GM12878 (cell line): ENCODE results near the gene MAML3. TPM values are rescaled to one million over a fixed set of nuclear protein-coding genes. Genes with fewer than 3 reads are reported as not detected.

ENCODE experiments used
- ATAC-seq: fragments of 200-7000 bp; cut with Tn5 transposase; 3 replicates; pipeline ENCODE4 v1.9.1; 2020; ENCODE audit warnings: mild to moderate bottlenecking, moderate library complexity
- BruUV-seq: library from RNA; stranded (reverse); fragments of 400-500 nt; replicated peaks from 2 replicates; lab custom pipeline; 2021; lab: Mats Ljungman, UMichigan
- CTCF ChIA-PET: fragments of 300-600 bp; sonication (Branson Sonifier 250); formaldehyde crosslinking; extraction: SDS; loops from one replicate; lab custom pipeline; 2021; ENCODE audit warnings: inconsistent platforms; lab: Yijun Ruan, JAX
- POLR2A ChIA-PET: fragments of 350-600 bp; formaldehyde crosslinking; extraction: SDS; loops from one replicate; lab custom pipeline; 2021; ENCODE audit warnings: inconsistent platforms; lab: Charles Lee
- RAD21 ChIA-PET: fragments of 300-600 bp; sonication (Branson Sonifier 250); formaldehyde crosslinking; loops from one replicate; lab custom pipeline; 2023; ENCODE audit warnings: antibody characterized with exemption; ENCODE audit not compliant: unreplicated experiment; lab: Charles Lee
- SMC1A ChIA-PET: fragments of 300-600 bp; sonication (Branson Sonifier 250); formaldehyde crosslinking; loops from one replicate; lab custom pipeline; 2023; ENCODE audit not compliant: unreplicated experiment, uncharacterized antibody; lab: Charles Lee
- DNase-seq: peaks from one replicate; pipeline ENCODE4 v3.0.0-alpha.2; 2011; ENCODE audit warnings: low read depth, low spot score
- FAIRE-seq: peaks from 3 replicates; lab custom pipeline; 2011; peaks lifted over from hg19 to GRCh38; lab: Jason Lieb, UNC
- H2AFZ ChIP-seq: 2 replicates; pipeline ENCODE4 v1.6.0; 2011; ENCODE audit warnings: low read depth, low read length, control low read depth; ENCODE audit not compliant: control insufficient read depth
- H3K27ac ChIP-seq: 2 replicates; pipeline ENCODE4 v1.5.1; 2011; ENCODE audit warnings: control low read depth; ENCODE audit not compliant: control insufficient read depth, insufficient read depth
- H3K27me3 ChIP-seq, 2 experiments: replicated peaks in 1 of 2; 2 replicates each; pipeline versions ENCODE4 v1.6.0 to v1.6.1; 2011; ENCODE audit warnings: low read length in 1 of 2; ENCODE audit not compliant: control insufficient read depth in 2 of 2, insufficient read depth in 2 of 2
- H3K36me3 ChIP-seq, 2 experiments: 2 replicates each; pipeline ENCODE4 v1.5.1; 2011; ENCODE audit warnings: low read length in 1 of 2; ENCODE audit not compliant: control insufficient read depth in 2 of 2, insufficient read depth in 2 of 2
- H3K4me1 ChIP-seq: 2 replicates; pipeline ENCODE4 v1.6.1; 2011; ENCODE audit warnings: mild to moderate bottlenecking, low read length, moderate library complexity, mixed read lengths; ENCODE audit not compliant: control insufficient read depth, insufficient read depth
- H3K4me2 ChIP-seq: 2 replicates; pipeline ENCODE4 v1.6.0; 2011; ENCODE audit warnings: control low read depth; ENCODE audit not compliant: control insufficient read depth, insufficient read depth
- H3K4me3 ChIP-seq: fragments of 200-600 bp; sonication (generic); 2 replicates; pipeline ENCODE4 v1.5.1; 2016
- H3K79me2 ChIP-seq: 2 replicates; pipeline ENCODE4 v1.6.0; 2011; ENCODE audit warnings: low read length; ENCODE audit not compliant: control insufficient read depth, insufficient read depth
- H3K9ac ChIP-seq: 2 replicates; pipeline ENCODE4 v1.8.0; 2011; ENCODE audit warnings: low read length, control low read depth, mixed read lengths; ENCODE audit not compliant: control insufficient read depth, insufficient read depth
- H3K9me3 ChIP-seq: replicated peaks from 3 replicates; pipeline ENCODE4 v1.5.1; 2011; ENCODE audit warnings: mild to moderate bottlenecking, low read length; ENCODE audit not compliant: control insufficient read depth, insufficient read depth
- H4K20me1 ChIP-seq: 2 replicates; pipeline ENCODE4 v1.6.0; 2011; ENCODE audit not compliant: control insufficient read depth, insufficient read depth
- BHLHE40 ChIP-seq, 2 experiments: fragments of 450-650 bp in 1 of 2; IDR thresholded peaks; 2 replicates each; pipeline ENCODE4 v1.6.1; 2011 to 2017; ENCODE audit warnings: low read depth in 2 of 2, borderline replicate concordance in 1 of 2, improper control_type of control experiment in 1 of 2, low read length in 1 of 2, mild to moderate bottlenecking in 1 of 2
- E2F8 ChIP-seq: fragments of 450-650 bp; IDR thresholded peaks from 2 replicates; pipeline ENCODE4 v1.6.1; 2018; ENCODE audit warnings: mild to moderate bottlenecking, low read depth, moderate library complexity; ENCODE audit not compliant: partially characterized antibody
- HDAC6 ChIP-seq: fragments of 200-600 bp; sonication (generic); IDR thresholded peaks from one replicate; pipeline ENCODE4 v1.8.0; 2017; ENCODE audit warnings: antibody characterized with exemption; ENCODE audit not compliant: unreplicated experiment
- MAX ChIP-seq: IDR thresholded peaks from 2 replicates; pipeline ENCODE4 v1.6.1; 2012; ENCODE audit warnings: low read depth, low read length, improper control_type of control experiment
- NKRF ChIP-seq: fragments of 450-650 bp; conservative IDR thresholded peaks from 2 replicates; pipeline ENCODE4 v1.6.1; 2017; ENCODE audit warnings: mild to moderate bottlenecking, moderate library complexity
- ZSCAN29 ChIP-seq: fragments of 450-650 bp; IDR thresholded peaks from 2 replicates; pipeline ENCODE4 v1.6.1; 2017; ENCODE audit warnings: mild to moderate bottlenecking, moderate library complexity
- WGBS: methylation state at CpG from one replicate; pipeline ENCODE4 v1.1.6; 2016; ENCODE audit warnings: low lambda C conversion rate; ENCODE audit not compliant: insufficient replicate concordance, insufficient coverage; ENCODE audit errors: missing lambda C conversion rate; 5-methylcytosine and 5-hydroxymethylcytosine counted together
- in situ Hi-C: fragments of 300-500 bp; cut with MboI; formaldehyde crosslinking; loops from 9 replicates; pipeline ENCODE4 v1.14.3; 2018; ENCODE audit warnings: mixed read lengths
- intact Hi-C: fragments of 100-400 bp; cut with micrococcal nuclease; formaldehyde crosslinking; loops from one replicate; pipeline ENCODE4 v1.14.2; 2022; ENCODE audit not compliant: unreplicated experiment
- polyA plus RNA-seq, 11 experiments: library from polyadenylated mRNA; depleted of rRNA in 4 of 11; unstranded in 6 of 11; stranded (reverse) in 5 of 11; fragments of >200 nt; fragmentation: Nextera tagmentation in 4 of 11; fragmentation: Illumina TruSeq in 1 of 11; extraction: Ambion mirVana in 4 of 11; extraction: Trizol in 1 of 11; gene quantifications; 1 replicate in 1 of 11; 2 replicates in 10 of 11; pipeline versions ENCODE4 v1.2.1 to v1.2.3, GENCODE V29; 2011 to 2016; ENCODE audit warnings: inconsistent platforms in 2 of 11, missing spikeins in 2 of 11, low read depth in 1 of 11
- total RNA-seq, 4 experiments: library from RNA; depleted of rRNA in 3 of 4; stranded (reverse); fragments of >200 nt in 3 of 4; fragmentation: Illumina TruSeq in 1 of 4; extraction: Trizol in 1 of 4; gene quantifications; 2 replicates each; pipeline versions ENCODE4 v1.2.1 to v1.2.3, GENCODE V29; 2013 to 2021

Gene MAML3
- total and polyA plus RNA-seq, 10 of the 15 experiments (the other 5 are each of a cell fraction or from before 2014, with no cell fraction given) = under 0.01 to 0.53 (median 0.06) TPM; not detected in 2

- Histone ChIP-seq H3K79me2 (no peaks in the 10 kb centered on the region), H3K4me2 (no peak overlapping the region), H3K9ac (no peak overlapping the region), H3K27ac (no peak overlapping the region), H4K20me1 (no peaks in the 10 kb centered on the region), H3K36me3 (no peaks in the 10 kb centered on the region), H3K4me1 (no peaks in the 10 kb centered on the region), H3K4me3 (no peak overlapping the region), H2AFZ (no peak overlapping the region), H3K27me3 (peaks cover 0 to 3% of the 10 kb centered on the region in 2 experiments; a peak in 1 of 4 replicates), H3K9me3 (no peaks in the 10 kb centered on the region)
- ATAC-seq = no peak
- DNase-seq = no peak
- 43% methylated on average over 4 of the region's 4 CpGs for WGBS
- intact Hi-C loops = no loop called here
- CTCF ChIA-PET = no interaction called here
- RAD21 ChIA-PET = no interaction called here
- SMC1A ChIA-PET = no interaction called here
- no TSS peak for BruUV-seq
- no peak for TF ChIP-seq BHLHE40 (IDR thresholded peaks at IDR 0.05; ENCODE audit: borderline replicate concordance in 1 of 2, low read depth in 2 of 2, low read length in 1 of 2)
- no peak for TF ChIP-seq MAX
- TF ChIP-seq E2F8 = no peak
- TF ChIP-seq ZSCAN29 = no peak
- no peak for TF ChIP-seq NKRF
- no peak for TF ChIP-seq HDAC6
- POLR2A ChIA-PET = no interaction called here
- in situ Hi-C loops = no loop called here
- FAIRE-seq = no peak
These were observed 377.7 kb downstream of the MAML3 start for GRCh38 chr4:139776235-139776634.
